ENCODE results near the gene CCT4. TPM values are rescaled to one million over a fixed set of nuclear protein-coding genes. Genes with fewer than 3 reads are reported as not detected.

The CCT4 gene
- 180 and 194 TPM in 2 replicates for total RNA-seq

DNA sequence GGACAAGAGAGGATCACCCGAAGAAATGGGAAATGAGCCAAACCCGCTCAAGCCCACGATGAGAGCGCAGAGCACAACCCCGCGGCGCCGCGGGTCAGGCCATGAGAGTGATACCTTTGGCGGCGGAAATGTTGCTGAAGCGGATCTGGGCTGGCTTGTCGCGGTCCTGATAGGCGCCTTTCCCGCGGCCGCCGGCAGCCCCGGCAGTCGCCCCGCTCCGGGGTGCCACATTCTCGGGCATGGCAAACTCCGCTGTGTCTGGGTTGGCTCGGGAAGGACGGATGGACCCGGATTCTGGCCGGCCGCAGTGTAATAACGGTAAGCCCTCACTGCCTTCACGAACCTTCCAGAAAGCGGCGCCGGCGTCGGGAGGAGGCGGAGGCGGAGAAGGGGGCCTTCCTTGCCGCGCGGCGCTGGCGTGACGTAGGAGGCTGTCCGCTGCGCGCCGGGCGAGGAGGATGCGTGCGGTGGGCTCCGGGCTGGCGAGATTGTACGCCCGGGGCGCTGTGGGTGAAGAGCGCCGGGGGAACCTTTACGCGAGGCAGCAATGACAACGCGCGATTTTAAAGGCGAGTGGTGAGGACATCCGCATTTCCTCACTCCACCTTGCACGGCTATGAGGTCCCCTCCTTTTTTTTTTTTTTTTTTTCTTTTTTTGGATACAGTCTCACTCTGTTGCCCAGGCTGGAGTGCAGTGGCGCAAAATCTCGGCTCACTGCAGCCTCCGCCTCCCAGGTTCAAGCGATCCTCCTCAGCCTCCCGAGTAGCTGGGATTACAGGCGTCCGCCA lies at the start of gene CCT4:
Gene CCT4 (minus strand): TSS at position 390 of the 789 bp plus-strand sequence. CDS start 149 bp downstream, at position 241.

GRCh38 chr2:61905372-61906185 lies 17.1 kb upstream of the CCT4 start, which contains the start of gene COMMD1:
TSS of gene COMMD1 (plus strand) at chr2:61905674. CDS start at chr2:61905679, 5 bp downstream.

DNA sequence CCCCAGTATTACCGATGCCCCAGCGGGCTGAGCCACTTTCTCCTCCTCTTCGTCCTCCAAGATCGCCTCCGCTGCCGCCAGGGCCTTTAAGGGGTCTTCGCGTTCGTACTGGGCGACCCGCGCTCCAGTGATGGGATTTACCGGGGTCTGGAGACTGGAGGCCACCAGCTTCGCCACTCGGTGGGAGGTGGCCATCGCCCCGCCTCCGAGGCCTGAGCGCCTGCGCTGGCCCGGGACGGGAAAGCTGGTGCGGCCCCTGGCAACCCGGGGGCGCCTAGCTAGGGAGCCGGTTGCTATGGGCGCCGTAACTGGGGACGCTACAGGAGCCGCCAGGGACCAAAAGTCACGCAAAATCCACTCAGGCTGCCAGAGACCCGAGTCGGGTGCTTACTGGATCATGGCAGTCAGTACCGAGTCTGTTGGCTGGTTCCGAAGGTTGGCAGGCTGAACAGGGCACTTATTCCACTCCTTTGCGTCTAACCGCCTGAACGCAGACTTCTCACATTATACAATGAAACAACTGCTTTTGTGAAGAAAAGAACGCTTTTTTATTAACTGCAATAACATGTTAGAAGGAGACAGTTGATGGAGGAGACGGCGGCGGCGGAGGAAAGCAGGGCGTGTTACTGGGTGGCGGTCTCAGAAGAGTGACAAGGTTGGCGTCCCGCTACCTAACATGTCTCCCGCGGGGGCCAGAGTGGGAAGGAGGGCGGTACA lies 34.5 kb downstream of the CCT4 start, which contains the start of gene FAM161A:
Gene FAM161A (minus strand): TSS at position 214 of the 717 bp plus-strand sequence. CDS start 19 bp downstream, at position 195.

Other genes starting within 250 kb of the CCT4 start
- 1.1 and 1.6 TPM in 2 replicates for gene FAM161A, start 34.6 kb downstream of the CCT4 start, total RNA-seq
- 40.9 and 43.1 TPM in 2 replicates for gene COMMD1, start 17.0 kb upstream of the CCT4 start, total RNA-seq